Activated CD4-positive, CD25-positive, alpha-beta regulatory T cell (primary cell): Measurements from ENCODE around the gene DIPK2A.

Experiments used
- DNase-seq, 4 experiments: peaks; one replicate each; lab custom pipeline; 2025; lab: John Stamatoyannopoulos, UW

Gene DIPK2A

DNA sequence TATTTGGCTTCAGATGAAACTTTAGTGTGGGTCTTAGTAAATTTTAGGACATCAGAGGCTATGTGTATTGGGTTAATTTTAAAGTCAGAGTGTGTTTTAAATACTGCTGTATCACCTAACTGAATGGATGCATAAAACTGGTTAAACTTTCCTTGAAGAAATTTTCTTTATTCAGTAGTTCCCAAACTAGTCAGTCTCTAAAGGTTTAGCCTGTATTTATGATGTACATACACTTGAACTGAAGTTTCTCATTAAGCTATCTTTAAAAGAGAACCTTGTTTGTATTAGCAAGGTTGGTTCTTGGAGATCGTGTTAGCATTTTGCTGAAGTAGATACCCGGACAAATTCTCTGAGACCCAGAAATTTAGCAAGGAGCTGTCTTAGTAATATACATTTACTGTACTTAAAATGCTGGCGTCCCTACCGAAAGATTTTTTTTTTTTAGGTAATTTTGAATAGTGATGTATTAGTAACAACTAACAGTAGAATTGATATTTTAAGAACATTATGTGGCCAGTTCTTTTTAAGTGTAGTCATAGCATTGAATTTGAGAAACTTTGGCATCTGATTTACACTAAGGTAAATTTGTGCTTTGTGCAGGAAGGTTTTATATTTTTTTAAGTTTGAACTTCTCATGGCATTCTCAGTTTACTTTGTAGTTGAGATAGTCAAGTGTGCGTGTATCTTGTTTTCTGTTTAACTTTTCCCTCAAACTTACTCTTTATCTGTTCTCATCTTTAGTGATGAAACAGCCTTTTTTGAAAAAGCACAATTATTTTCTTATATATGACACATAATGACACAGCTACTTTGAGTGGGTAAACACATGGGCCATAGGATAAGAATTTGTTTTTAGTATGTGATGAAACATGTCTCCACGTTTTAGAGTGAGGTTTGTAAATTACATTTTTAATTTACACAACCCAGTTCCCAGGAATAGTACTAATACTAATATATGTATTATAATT, 2.9 kb downstream of the DIPK2A start:
- no peak for DNase-seq

DNA sequence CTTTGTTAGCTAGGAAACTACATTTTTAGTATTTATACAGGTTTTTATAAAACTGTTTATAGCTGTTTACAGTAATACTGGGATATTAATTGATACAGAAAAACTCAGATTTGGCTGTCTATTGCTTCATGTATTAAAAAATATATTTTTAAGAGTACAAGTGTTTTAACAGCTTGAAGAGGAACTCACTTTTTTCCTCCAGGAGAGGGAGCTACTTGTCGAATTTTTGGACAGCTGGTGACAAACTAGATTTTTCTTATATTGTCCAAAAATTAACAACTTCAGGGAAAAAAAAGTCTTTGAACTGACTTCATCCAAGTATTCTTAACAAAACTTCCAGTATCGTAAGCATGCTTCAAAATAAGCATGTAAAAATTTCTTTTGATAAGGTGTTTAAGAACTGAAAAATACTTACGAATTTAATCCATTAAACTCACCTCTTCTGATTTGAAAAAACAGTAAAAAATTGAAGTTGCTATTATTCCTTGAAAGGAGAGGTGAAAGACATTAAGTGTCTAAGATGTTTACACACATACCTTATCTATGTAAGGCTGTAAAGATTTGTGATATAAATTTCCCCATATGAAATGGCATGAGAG, 4.0 kb downstream of the DIPK2A start:
- no peak for DNase-seq

DNA sequence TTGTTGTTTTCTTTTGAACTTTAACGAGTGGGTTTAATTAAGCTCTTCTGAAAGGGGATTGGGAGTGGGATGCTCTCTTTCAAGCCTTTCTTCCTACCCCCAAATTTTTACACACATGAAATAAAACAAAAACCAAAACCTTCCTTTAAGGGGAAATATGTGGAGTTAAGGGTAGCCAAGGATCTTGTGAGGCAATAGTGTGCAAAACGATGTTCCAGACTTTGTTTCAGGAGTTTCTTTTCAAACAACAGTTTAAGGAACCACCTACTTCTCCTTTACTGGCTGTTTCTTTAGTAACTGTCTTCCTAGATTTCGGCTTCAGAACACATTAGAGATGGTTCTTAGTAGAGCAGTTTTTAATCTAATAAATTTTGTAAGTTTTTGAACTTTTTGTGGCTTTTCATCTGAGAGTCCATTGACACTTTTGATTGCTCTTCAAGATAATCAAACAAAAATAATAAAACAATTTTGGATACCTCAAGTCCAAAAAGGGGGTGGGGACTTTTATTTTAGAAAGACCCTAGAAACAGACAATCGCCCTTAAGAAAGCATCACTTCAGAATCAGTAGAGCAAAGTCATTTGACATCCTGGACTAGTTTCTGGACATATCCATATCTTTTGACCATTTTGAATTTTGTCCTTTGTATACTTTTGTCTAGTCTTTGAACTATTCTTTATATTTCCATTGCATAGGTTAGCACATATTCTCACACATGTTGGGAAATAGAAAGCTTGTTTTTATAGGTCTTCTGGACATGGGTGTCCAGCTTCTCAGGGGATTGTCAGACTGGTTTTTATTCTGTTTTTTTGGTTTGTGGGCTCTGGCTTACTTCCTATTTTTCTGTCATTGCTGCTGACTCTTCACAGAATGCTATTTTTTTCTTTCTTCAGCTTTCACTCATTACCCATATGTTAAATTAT, 6.0 kb downstream of the DIPK2A start:
- no peak for DNase-seq

DNA sequence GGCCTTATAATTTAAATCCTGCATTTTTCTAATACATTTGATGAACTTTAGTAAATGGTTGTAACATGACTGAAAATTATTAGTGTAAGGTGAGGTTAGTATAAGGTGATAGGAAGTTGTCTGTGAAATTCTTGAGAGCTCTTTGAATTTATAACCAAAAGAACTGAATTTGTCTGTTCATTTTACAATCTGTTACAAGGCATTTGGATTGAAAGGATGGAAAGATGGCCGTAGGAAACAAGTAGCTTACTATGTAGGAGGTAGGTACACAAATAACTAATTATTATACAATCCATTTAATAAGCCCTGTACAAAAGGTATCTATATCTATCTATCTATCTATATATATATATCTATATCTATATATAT, 6.6 kb downstream of the DIPK2A start:
- no peak for DNase-seq

DNA sequence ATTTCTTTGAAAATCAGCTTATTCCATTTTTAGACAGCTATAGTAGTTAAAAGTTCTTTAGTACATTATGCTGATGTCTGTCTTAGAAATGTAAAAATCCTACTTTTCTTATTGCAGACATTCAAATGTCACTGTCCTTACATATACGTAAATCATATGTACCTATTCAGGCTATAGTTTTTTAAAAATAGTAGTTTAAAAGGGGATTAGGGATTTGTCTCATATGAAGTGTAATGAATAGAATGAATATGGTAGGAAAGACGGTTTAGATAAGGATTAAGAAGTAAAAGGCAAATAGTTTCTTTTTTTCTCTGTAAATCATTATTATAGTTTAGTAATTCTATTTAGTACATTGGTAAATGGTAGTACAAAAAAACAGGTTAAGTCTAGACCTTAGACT, 7.4 kb downstream of the DIPK2A start:
- no peak for DNase-seq

DNA sequence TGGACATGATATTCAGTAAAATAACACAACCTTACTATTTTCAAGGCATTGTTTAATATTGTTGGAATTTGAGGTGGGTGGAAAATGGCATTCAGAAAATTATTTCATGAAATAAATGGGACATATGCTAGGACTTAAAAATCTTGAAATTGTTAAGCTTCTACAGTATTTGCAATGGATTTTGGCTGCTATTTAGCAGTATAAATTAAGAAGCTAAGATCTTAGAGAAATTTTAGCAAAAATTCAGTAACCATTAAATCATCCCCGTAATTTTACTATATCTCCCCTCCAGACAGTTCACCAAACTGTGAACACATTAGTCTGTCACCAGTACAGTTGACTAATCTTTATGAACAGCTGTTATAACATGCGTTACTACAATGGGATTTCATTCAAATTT, 8.2 kb downstream of the DIPK2A start:
- DNase-seq, result no peak

DNA sequence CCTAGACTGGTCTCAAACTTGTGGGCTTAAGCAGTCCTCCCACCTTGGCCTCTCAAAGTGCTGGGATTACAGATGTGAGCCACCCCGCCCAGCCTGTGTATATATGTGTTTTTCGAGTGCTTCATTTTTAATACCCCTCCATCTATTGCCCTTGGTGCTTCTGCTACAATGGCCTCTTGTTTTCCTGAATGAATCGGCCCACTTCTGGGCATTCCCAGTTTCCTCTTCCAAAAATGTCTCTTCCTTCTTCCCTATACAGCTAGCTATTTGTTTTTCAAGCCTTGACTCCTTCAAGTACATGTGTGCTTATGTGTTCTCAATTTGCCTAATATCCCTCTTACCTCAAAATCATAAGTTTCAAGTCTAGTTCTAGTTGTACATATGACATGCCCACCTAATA, 16.7 kb downstream of the DIPK2A start:
- no peak for DNase-seq

DNA sequence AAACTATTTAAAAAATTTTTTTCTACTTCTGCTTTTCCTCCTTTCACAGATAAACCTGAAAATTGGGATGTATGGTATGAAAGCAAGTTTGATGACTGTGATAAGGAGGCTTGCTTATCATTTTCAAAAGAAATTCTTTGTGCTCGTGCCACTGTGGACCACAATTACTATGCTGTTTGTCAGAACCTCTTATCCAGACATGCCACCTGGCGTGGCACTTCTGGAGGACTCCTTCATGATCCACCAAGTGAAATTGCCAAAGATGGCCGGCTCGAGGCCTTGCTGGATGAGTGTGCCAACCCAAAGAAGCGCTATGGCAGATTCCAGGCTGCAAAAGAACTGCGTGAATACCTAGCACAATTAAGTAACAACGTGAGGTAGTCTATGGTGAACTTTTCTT, 17.8 kb downstream of the DIPK2A start:
- DNase-seq, result no peak

DNA sequence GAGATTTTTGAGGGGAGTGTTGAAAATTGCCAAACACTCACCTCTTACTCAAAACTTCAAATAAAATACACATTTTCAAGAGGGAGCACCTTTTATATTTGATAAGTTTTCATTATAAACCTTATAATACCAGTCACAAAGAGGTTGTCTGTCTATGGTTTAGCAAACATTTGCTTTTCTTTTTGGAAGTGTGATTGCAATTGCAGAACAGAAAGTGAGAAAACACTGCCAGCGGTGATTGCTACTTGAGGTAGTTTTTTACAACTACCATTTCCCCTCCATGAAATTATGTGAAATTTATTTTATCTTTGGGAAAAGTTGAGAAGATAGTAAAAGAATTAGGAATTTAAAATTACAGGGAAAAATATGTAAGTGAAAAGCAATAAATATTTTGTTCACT, 20.1 kb downstream of the DIPK2A start:
- DNase-seq, result no peak

DNA sequence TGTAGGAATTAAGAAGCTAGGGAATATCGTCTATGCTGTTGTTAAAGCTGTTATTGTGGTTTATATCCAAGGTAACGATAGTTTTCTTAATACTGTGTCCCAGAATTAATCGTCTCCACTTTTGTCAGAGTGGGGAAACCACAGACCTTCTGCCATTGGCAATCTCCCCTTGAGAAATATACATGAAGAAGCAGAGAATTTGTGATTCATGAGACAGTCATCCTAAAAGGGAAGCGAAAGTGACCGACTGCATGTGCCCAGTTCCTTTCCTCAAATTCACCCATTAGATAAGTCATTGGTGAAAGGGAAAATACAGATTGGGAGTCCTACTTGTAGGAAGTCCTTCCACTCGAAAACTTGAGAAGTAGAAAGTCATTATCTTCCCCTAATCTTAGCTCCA, 26.6 kb downstream of the DIPK2A start:
- DNase-seq, result no peak

DNA sequence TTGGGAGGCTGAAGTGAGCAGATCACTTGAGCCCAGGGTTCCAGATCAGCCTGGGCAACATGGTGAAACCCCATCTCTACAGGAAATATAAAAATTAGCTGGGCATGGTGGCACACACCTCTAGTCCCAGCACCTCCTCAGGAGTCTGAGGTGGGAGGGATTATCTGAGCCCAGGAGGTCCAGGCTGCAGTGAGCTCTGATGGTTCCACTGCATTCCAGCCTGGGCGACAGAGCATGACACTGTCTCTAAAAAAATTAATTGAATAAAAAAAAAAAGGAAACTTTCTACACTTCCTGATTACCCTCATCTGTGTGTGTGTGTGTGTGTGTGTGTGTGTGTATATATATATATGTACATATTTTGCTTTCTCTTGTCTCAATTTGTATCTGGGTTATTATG, 31.4 kb downstream of the DIPK2A start:
- DNase-seq, result no peak

DNA sequence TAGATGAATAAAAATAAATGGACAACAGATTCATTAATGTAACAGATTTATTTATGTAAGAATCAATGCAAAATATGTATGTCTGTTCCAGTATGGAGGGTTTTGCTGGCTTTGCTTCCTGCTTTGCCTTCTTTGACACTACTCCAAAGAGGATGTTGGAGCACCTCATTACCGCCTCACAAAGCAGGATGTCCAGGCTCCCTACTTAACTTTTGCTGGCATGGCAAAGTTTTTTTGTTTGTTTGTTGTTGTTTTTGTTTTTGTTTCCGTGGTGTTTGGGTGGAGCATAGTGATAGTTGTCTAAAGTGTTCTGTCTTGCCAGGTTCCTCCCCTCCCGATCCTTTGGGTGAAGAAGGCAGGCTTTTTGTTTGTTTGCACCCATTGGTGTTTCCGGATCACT, 38.7 kb downstream of the DIPK2A start:
- DNase-seq, result no peak

DNA sequence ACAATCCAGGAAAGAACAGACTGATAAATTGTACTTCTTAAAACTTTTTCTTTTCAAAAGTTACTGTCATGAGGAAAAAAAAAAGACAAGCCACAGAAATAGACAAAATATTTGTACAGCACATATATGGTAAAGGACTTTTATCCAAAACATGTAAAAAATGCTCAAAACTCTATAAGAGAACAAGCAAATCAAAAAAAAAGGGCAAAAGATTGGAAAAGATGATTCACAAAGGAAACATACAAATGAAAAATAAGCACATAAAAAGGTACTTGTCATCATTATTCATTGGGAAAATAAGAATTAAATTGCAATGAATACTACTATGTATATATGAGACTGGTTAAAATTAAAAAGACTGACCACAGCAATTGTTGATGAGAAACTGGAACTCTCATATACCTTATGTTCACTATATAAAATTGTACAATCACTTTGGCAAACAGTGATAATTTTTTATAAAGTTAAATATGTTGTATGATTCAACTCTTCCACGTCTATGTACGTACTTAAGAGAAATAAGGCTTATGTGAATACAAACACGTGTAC, 39.7 kb downstream of the DIPK2A start:
- DNase-seq, result no peak

DNA sequence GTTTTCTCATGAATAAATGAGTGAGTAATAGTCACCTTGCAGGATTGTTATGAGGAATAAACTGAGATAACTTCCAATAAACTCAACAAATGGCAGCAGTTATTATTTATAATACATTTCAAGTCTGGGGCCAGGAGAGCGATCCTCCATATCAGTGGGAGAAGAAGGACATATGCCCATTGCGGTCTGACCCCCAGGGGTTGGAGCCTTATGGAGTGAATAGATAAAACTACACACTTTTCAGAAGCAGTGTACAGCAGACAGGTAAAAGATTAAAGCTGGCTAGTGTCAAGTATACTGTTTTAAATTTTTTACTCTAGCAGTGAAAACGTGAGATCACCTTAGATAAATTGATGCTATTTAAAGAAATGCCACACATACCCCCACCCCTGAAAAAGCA, 43.5 kb downstream of the DIPK2A start:
- no peak for DNase-seq

DNA sequence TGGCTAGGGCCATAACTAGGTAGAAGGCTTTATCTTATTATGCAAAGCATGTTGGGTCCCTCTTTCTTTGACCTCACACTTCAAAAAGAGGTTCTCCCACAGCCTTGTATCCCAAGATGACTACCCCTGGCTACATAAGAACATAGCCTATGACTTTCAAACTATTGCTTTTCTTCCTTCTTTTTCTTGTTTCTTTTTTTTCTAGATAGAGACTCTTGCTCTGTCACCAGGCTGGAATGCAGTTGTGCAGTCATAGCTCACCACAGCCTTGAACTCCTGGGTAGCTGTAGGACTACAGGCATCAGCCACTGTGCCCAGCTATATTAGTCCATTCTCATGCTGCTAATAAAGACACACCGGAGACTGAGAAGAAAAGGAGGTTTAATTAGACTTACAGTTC, 47.2 kb downstream of the DIPK2A start:
- DNase-seq, result no peak
